Erythroblast (primary cell): ENCODE measurements around the gene PSMB11.

Source experiments
- GATA1 ChIP-seq: IDR thresholded peaks from 2 replicates; pipeline ENCODE4 v1.6.1; 2011; ENCODE audit warnings: low read depth, mild to moderate bottlenecking, control low read depth, low read length, moderate library complexity
- POLR2A ChIP-seq: IDR thresholded peaks from 2 replicates; pipeline ENCODE4 v1.6.1; 2011; ENCODE audit warnings: mild to moderate bottlenecking, low read length

- TF ChIP-seq POLR2A: no peak
- TF ChIP-seq GATA1: no peak
These were observed 47.2 kb upstream of the PSMB11 start for GRCh38 chr14:22994762-22995275.
